GM12878 (cell line): ENCODE results near the gene CREB5. TPM values are rescaled to one million over a fixed set of nuclear protein-coding genes. Genes with fewer than 3 reads are reported as not detected.

Experiments
- ATAC-seq: fragments of 200-7000 bp; cut with Tn5 transposase; 3 replicates; pipeline ENCODE4 v1.9.1; 2020; ENCODE audit warnings: mild to moderate bottlenecking, moderate library complexity
- BruUV-seq: library from RNA; stranded (reverse); fragments of 400-500 nt; replicated peaks from 2 replicates; lab custom pipeline; 2021; lab: Mats Ljungman, UMichigan
- CTCF ChIA-PET: fragments of 300-600 bp; sonication (Branson Sonifier 250); formaldehyde crosslinking; extraction: SDS; loops from one replicate; lab custom pipeline; 2021; ENCODE audit warnings: inconsistent platforms; lab: Yijun Ruan, JAX
- POLR2A ChIA-PET: fragments of 350-600 bp; formaldehyde crosslinking; extraction: SDS; loops from one replicate; lab custom pipeline; 2021; ENCODE audit warnings: inconsistent platforms; lab: Charles Lee
- RAD21 ChIA-PET: fragments of 300-600 bp; sonication (Branson Sonifier 250); formaldehyde crosslinking; loops from one replicate; lab custom pipeline; 2023; ENCODE audit warnings: antibody characterized with exemption; ENCODE audit not compliant: unreplicated experiment; lab: Charles Lee
- SMC1A ChIA-PET: fragments of 300-600 bp; sonication (Branson Sonifier 250); formaldehyde crosslinking; loops from one replicate; lab custom pipeline; 2023; ENCODE audit not compliant: unreplicated experiment, uncharacterized antibody; lab: Charles Lee
- DNase-seq: peaks from one replicate; pipeline ENCODE4 v3.0.0-alpha.2; 2011; ENCODE audit warnings: low read depth, low spot score
- FAIRE-seq: peaks from 3 replicates; lab custom pipeline; 2011; peaks lifted over from hg19 to GRCh38; lab: Jason Lieb, UNC
- H2AFZ ChIP-seq: 2 replicates; pipeline ENCODE4 v1.6.0; 2011; ENCODE audit warnings: low read depth, low read length, control low read depth; ENCODE audit not compliant: control insufficient read depth
- H3K27ac ChIP-seq: 2 replicates; pipeline ENCODE4 v1.5.1; 2011; ENCODE audit warnings: control low read depth; ENCODE audit not compliant: control insufficient read depth, insufficient read depth
- H3K27me3 ChIP-seq, 2 experiments: replicated peaks in 1 of 2; 2 replicates each; pipeline versions ENCODE4 v1.6.0 to v1.6.1; 2011; ENCODE audit warnings: low read length in 1 of 2; ENCODE audit not compliant: control insufficient read depth in 2 of 2, insufficient read depth in 2 of 2
- H3K36me3 ChIP-seq, 2 experiments: 2 replicates each; pipeline ENCODE4 v1.5.1; 2011; ENCODE audit warnings: low read length in 1 of 2; ENCODE audit not compliant: control insufficient read depth in 2 of 2, insufficient read depth in 2 of 2
- H3K4me1 ChIP-seq: 2 replicates; pipeline ENCODE4 v1.6.1; 2011; ENCODE audit warnings: mild to moderate bottlenecking, low read length, moderate library complexity, mixed read lengths; ENCODE audit not compliant: control insufficient read depth, insufficient read depth
- H3K4me2 ChIP-seq: 2 replicates; pipeline ENCODE4 v1.6.0; 2011; ENCODE audit warnings: control low read depth; ENCODE audit not compliant: control insufficient read depth, insufficient read depth
- H3K4me3 ChIP-seq: fragments of 200-600 bp; sonication (generic); 2 replicates; pipeline ENCODE4 v1.5.1; 2016
- H3K79me2 ChIP-seq: 2 replicates; pipeline ENCODE4 v1.6.0; 2011; ENCODE audit warnings: low read length; ENCODE audit not compliant: control insufficient read depth, insufficient read depth
- H3K9ac ChIP-seq: 2 replicates; pipeline ENCODE4 v1.8.0; 2011; ENCODE audit warnings: low read length, control low read depth, mixed read lengths; ENCODE audit not compliant: control insufficient read depth, insufficient read depth
- H3K9me3 ChIP-seq: replicated peaks from 3 replicates; pipeline ENCODE4 v1.5.1; 2011; ENCODE audit warnings: mild to moderate bottlenecking, low read length; ENCODE audit not compliant: control insufficient read depth, insufficient read depth
- H4K20me1 ChIP-seq: 2 replicates; pipeline ENCODE4 v1.6.0; 2011; ENCODE audit not compliant: control insufficient read depth, insufficient read depth
- BCL3 ChIP-seq: IDR thresholded peaks from 2 replicates; pipeline ENCODE4 v1.6.1; 2011; ENCODE audit warnings: borderline replicate concordance, low read depth, mild to moderate bottlenecking, moderate library complexity, low read length; ENCODE audit not compliant: insufficient read depth, poor library complexity, severe bottlenecking
- MEF2B ChIP-seq: fragments of 450-650 bp; IDR thresholded peaks from 2 replicates; pipeline ENCODE4 v1.6.1; 2018; ENCODE audit warnings: mild to moderate bottlenecking, moderate library complexity; ENCODE audit not compliant: partially characterized antibody, poor library complexity, severe bottlenecking
- MLLT1 ChIP-seq: fragments of 450-650 bp; IDR thresholded peaks from 2 replicates; pipeline ENCODE4 v1.6.1; 2016; ENCODE audit warnings: mild to moderate bottlenecking
- MYC ChIP-seq: IDR thresholded peaks from 2 replicates; pipeline ENCODE4 v1.6.1; 2011; ENCODE audit warnings: mild to moderate bottlenecking, low read length, moderate library complexity, inconsistent platforms; ENCODE audit not compliant: insufficient read depth, insufficient replicate concordance, insufficient read length, severe bottlenecking
- NBN ChIP-seq: fragments of 450-650 bp; IDR thresholded peaks from 2 replicates; pipeline ENCODE4 v1.6.1; 2016
- RAD51 ChIP-seq: fragments of 450-650 bp; IDR thresholded peaks from 2 replicates; pipeline ENCODE4 v1.6.1; 2016; ENCODE audit warnings: moderate library complexity, mild to moderate bottlenecking, inconsistent platforms
- RCOR1 ChIP-seq: conservative IDR thresholded peaks from 2 replicates; pipeline ENCODE4 v1.6.1; 2012; ENCODE audit warnings: low read depth, low read length, improper control_type of control experiment
- SRF ChIP-seq, 2 experiments: IDR thresholded peaks; 2 replicates each; pipeline ENCODE4 v1.6.1; 2011; ENCODE audit warnings: low read depth in 2 of 2, low read length in 2 of 2, mild to moderate bottlenecking in 1 of 2, moderate library complexity in 1 of 2
- TCF3 ChIP-seq: IDR thresholded peaks from 2 replicates; pipeline ENCODE4 v1.6.1; 2012; ENCODE audit warnings: low read depth, mild to moderate bottlenecking, low read length, borderline replicate concordance; ENCODE audit not compliant: insufficient read depth
- ZBTB4 ChIP-seq: fragments of 450-650 bp; formaldehyde crosslinking; IDR thresholded peaks from 2 replicates; pipeline ENCODE4 v1.4.0; 2022; ENCODE audit warnings: mild to moderate bottlenecking, moderate library complexity
- ZNF592 ChIP-seq: fragments of 450-650 bp; IDR thresholded peaks from 2 replicates; pipeline ENCODE4 v1.6.1; 2017; ENCODE audit warnings: mild to moderate bottlenecking, moderate library complexity
- in situ Hi-C: fragments of 300-500 bp; cut with MboI; formaldehyde crosslinking; loops from 9 replicates; pipeline ENCODE4 v1.14.3; 2018; ENCODE audit warnings: mixed read lengths
- intact Hi-C: fragments of 100-400 bp; cut with micrococcal nuclease; formaldehyde crosslinking; loops from one replicate; pipeline ENCODE4 v1.14.2; 2022; ENCODE audit not compliant: unreplicated experiment
- polyA plus RNA-seq, 11 experiments: library from polyadenylated mRNA; depleted of rRNA in 4 of 11; unstranded in 6 of 11; stranded (reverse) in 5 of 11; fragments of >200 nt; fragmentation: Nextera tagmentation in 4 of 11; fragmentation: Illumina TruSeq in 1 of 11; extraction: Ambion mirVana in 4 of 11; extraction: Trizol in 1 of 11; gene quantifications; 1 replicate in 1 of 11; 2 replicates in 10 of 11; pipeline versions ENCODE4 v1.2.1 to v1.2.3, GENCODE V29; 2011 to 2016; ENCODE audit warnings: inconsistent platforms in 2 of 11, missing spikeins in 2 of 11, low read depth in 1 of 11
- total RNA-seq, 4 experiments: library from RNA; depleted of rRNA in 3 of 4; stranded (reverse); fragments of >200 nt in 3 of 4; fragmentation: Illumina TruSeq in 1 of 4; extraction: Trizol in 1 of 4; gene quantifications; 2 replicates each; pipeline versions ENCODE4 v1.2.1 to v1.2.3, GENCODE V29; 2013 to 2021

CREB5 gene
- total and polyA plus RNA-seq, 10 of the 15 experiments (the other 5 are each of a cell fraction or from before 2014, with no cell fraction given): 12.9 to 74.1 (median 53.0) TPM

GRCh38 chr7:28871631-28872030 lies 459.3 kb downstream of the CREB5 start:
- H3K79me2 ChIP-seq: no peaks in the 10 kb centered on the region
- no peaks in the 10 kb centered on the region for H3K4me1 ChIP-seq
- no peak overlapping the region for H3K4me3 ChIP-seq
- H3K27me3 ChIP-seq: peaks cover 0 to 3% of the 10 kb centered on the region in 2 experiments; a peak in 2 of 4 replicates
- no peak for DNase-seq
- no peak for FAIRE-seq
- intact Hi-C loops (no loop called here), in situ Hi-C loops (no loop called here)
- no peak overlapping the region for H3K27ac ChIP-seq
- ChIA-PET SMC1A (no interaction called here), POLR2A (interaction anchor here (0.6 kb wide), 2 partner anchors 9 to 519 kb away, joined by 4 to 6 read pairs; no protein-coding TSS in a partner anchor), RAD21 (no interaction called here), CTCF (interaction anchor here (0.6 to 1.5 kb wide), 5 partner anchors 12 to 570 kb away, joined by 3 to 5 read pairs (median 4); no protein-coding TSS in a partner anchor)
- H2AFZ ChIP-seq: no peak overlapping the region
- H3K9ac ChIP-seq: no peak overlapping the region
- H4K20me1 ChIP-seq: no peaks in the 10 kb centered on the region
- no peak overlapping the region for H3K4me2 ChIP-seq
- no peak for TF ChIP-seq RCOR1
- TF ChIP-seq MEF2B: no peak
- TF ChIP-seq SRF (IDR thresholded peaks at IDR 0.05; ENCODE audit: low read depth in 2 of 2, low read length in 2 of 2): no peak
- no peak for TF ChIP-seq MLLT1
- TF ChIP-seq ZBTB4 (CRISPR knock-in tag): no peak
- no peak for TF ChIP-seq BCL3
- TF ChIP-seq RAD51: no peak
- no peak for TF ChIP-seq NBN
- TF ChIP-seq TCF3: no peak
- no peak for TF ChIP-seq ZNF592
- no peak for TF ChIP-seq MYC
- H3K9me3 ChIP-seq: no peaks in the 10 kb centered on the region
- no peak for ATAC-seq
- H3K36me3 ChIP-seq: no peaks in the 10 kb centered on the region
- no TSS peak for BruUV-seq
